NCI-H2171 treated with DMSO at 0.1 percent for 48 hours (cell line): ENCODE results near the gene NOL11.
"Not testable (repeated sequence)": the region's sequence is repeated elsewhere in the genome, so short reads cannot be mapped to it uniquely, and the experiment has no call there.

Experiments used
- DNase-seq: peaks from one replicate; lab custom pipeline; 2025; lab: John Stamatoyannopoulos, UW

NOL11 gene

GRCh38 chr17:67717624-67718324 lies at the start of gene NOL11:
NOL11 (plus strand) TSS chr17:67717936; CDS start chr17:67717948, 12 bp downstream.
- peak; percentile 98 for DNase-seq

GRCh38 chr17:67671493-67671892 lies 46.2 kb upstream of the NOL11 start:
- peak; percentile 92 for DNase-seq

- DNase-seq: peak; percentile 91
Observed at GRCh38 chr17:67672592-67673335, 45.0 kb upstream of the NOL11 start.

- DNase-seq: no peak
Observed at GRCh38 chr17:67675481-67675880, 42.3 kb upstream of the NOL11 start.

GRCh38 chr17:67676305-67676704 lies 41.4 kb upstream of the NOL11 start:
- no peak for DNase-seq

GRCh38 chr17:67678414-67678813 lies 39.3 kb upstream of the NOL11 start:
- DNase-seq: no peak

GRCh38 chr17:67679225-67679624 lies 38.5 kb upstream of the NOL11 start:
- DNase-seq: no peak

GRCh38 chr17:67679721-67680120 lies 38.0 kb upstream of the NOL11 start:
- no peak for DNase-seq

- DNase-seq: no peak
Observed at GRCh38 chr17:67680445-67681224, 37.1 kb upstream of the NOL11 start.

- no peak for DNase-seq
Observed at GRCh38 chr17:67682196-67682595, 35.5 kb upstream of the NOL11 start.

GRCh38 chr17:67685351-67685750 lies 32.4 kb upstream of the NOL11 start:
- DNase-seq: no peak

- DNase-seq: no peak
Observed at GRCh38 chr17:67686241-67686640, 31.5 kb upstream of the NOL11 start.

GRCh38 chr17:67687511-67687910 lies 30.2 kb upstream of the NOL11 start:
- DNase-seq: no peak

GRCh38 chr17:67689534-67690177 lies 28.1 kb upstream of the NOL11 start:
- peak; percentile 65 for DNase-seq

GRCh38 chr17:67693811-67694210 lies 23.9 kb upstream of the NOL11 start:
- DNase-seq: no peak

- peak; percentile 29 for DNase-seq
Observed at GRCh38 chr17:67696347-67696746, 21.4 kb upstream of the NOL11 start.

GRCh38 chr17:67696853-67697498 lies 20.8 kb upstream of the NOL11 start:
- peak; percentile 94 for DNase-seq

GRCh38 chr17:67700037-67700724 lies 17.6 kb upstream of the NOL11 start:
- peak; percentile 28 for DNase-seq

GRCh38 chr17:67700725-67701119 lies 17.0 kb upstream of the NOL11 start:
- DNase-seq: no peak

- not testable (repeated sequence) for DNase-seq
Observed at GRCh38 chr17:67702861-67703260, 14.9 kb upstream of the NOL11 start.

- DNase-seq: no peak
Observed at GRCh38 chr17:67707442-67707841, 10.3 kb upstream of the NOL11 start.
